GM23338 (cell line): ENCODE results near the gene PCDHB10. TPM values are rescaled to one million over a fixed set of nuclear protein-coding genes. Genes with fewer than 3 reads are reported as not detected.
A peak's percentile ranks its signal among the peaks of the same experiment; 100 is the strongest.

Experiments used
- ATAC-seq: fragments of 200-7000 bp; cut with Tn5 transposase; 3 replicates; pipeline ENCODE4 v1.9.1; 2020
- DNase-seq: peaks from one replicate; pipeline ENCODE4 v3.0.0-alpha.2; 2015; ENCODE audit warnings: low spot score
- H2AFZ ChIP-seq: fragments of 200-600 bp; sonication (generic); 2 replicates; pipeline ENCODE4 v1.8.0; 2016; ENCODE audit warnings: antibody characterized with exemption, mild to moderate bottlenecking, moderate library complexity
- H3F3A ChIP-seq: fragments of 200-600 bp; sonication (generic); replicated peaks from 2 replicates; pipeline ENCODE4 v1.8.0; 2017; ENCODE audit warnings: antibody characterized with exemption, mixed run types, low read depth
- H3K27ac ChIP-seq: fragments of 200-600 bp; sonication (generic); 2 replicates; pipeline ENCODE4 v1.6.1; 2016; ENCODE audit warnings: low read depth
- H3K27me3 ChIP-seq: fragments of 200-600 bp; sonication (generic); 2 replicates; pipeline ENCODE4 v1.8.0; 2016; ENCODE audit warnings: mild to moderate bottlenecking, mixed run types, moderate library complexity; ENCODE audit not compliant: insufficient read depth
- H3K36me3 ChIP-seq: fragments of 200-600 bp; sonication (generic); 2 replicates; pipeline ENCODE4 v1.8.0; 2016; ENCODE audit warnings: mild to moderate bottlenecking; ENCODE audit not compliant: insufficient read depth
- H3K4me1 ChIP-seq: fragments of 200-600 bp; sonication (generic); 2 replicates; pipeline ENCODE4 v1.8.0; 2016; ENCODE audit warnings: mild to moderate bottlenecking, moderate library complexity; ENCODE audit not compliant: insufficient read depth
- H3K4me2 ChIP-seq: fragments of 200-600 bp; sonication (generic); 2 replicates; pipeline ENCODE4 v1.7.1; 2017; ENCODE audit warnings: mixed run types
- H3K4me3 ChIP-seq: fragments of 200-600 bp; sonication (generic); 2 replicates; pipeline ENCODE4 v1.6.1; 2016; ENCODE audit warnings: mixed run types
- H3K79me2 ChIP-seq: fragments of 200-600 bp; sonication (generic); replicated peaks from 2 replicates; pipeline ENCODE4 v1.8.0; 2017; ENCODE audit warnings: mild to moderate bottlenecking; ENCODE audit not compliant: insufficient read depth
- H3K9me2 ChIP-seq: fragments of 200-600 bp; sonication (generic); 2 replicates; pipeline ENCODE4 v1.8.0; 2017; ENCODE audit not compliant: insufficient read depth
- H4K20me1 ChIP-seq: fragments of 200-600 bp; sonication (generic); replicated peaks from 2 replicates; pipeline ENCODE4 v1.8.0; 2017; ENCODE audit warnings: mild to moderate bottlenecking; ENCODE audit not compliant: insufficient read depth
- H3K27ac Mint-ChIP-seq: 2 replicates; pipeline ENCODE4 v1.8.0; 2020; ENCODE audit warnings: inconsistent platforms, mild to moderate bottlenecking, moderate library complexity, mixed read lengths
- H3K27me3 Mint-ChIP-seq: 3 replicates; pipeline ENCODE4 v1.8.0; 2022; ENCODE audit warnings: low read depth, mild to moderate bottlenecking, moderate library complexity, mixed read lengths, inconsistent platforms; ENCODE audit not compliant: insufficient read depth, poor library complexity
- H3K36me3 Mint-ChIP-seq: 3 replicates; pipeline ENCODE4 v1.8.0; 2021; ENCODE audit warnings: low read depth, mild to moderate bottlenecking, inconsistent platforms, moderate library complexity, mixed read lengths
- H3K4me1 Mint-ChIP-seq: 3 replicates; pipeline ENCODE4 v1.8.0; 2020; ENCODE audit warnings: mild to moderate bottlenecking, inconsistent platforms, mixed read lengths
- H3K4me3 Mint-ChIP-seq: 3 replicates; pipeline ENCODE4 v1.8.0; 2021; ENCODE audit warnings: moderate library complexity, mild to moderate bottlenecking, inconsistent platforms, mixed read lengths
- H3K9me3 Mint-ChIP-seq: 3 replicates; pipeline ENCODE4 v1.8.0; 2020; ENCODE audit warnings: moderate library complexity, mild to moderate bottlenecking, inconsistent platforms, mixed read lengths
- CTCF ChIP-seq, 2 experiments: fragments of 200-600 bp in 1 of 2; sonication (generic) in 1 of 2; conservative IDR thresholded peaks; 2 replicates each; pipeline versions ENCODE4 v1.5.1 to v1.6.1; 2016 to 2017; ENCODE audit warnings: antibody characterized with exemption in 2 of 2, low read depth in 2 of 2, mild to moderate bottlenecking in 2 of 2, moderate library complexity in 1 of 2
- EZH2 ChIP-seq: fragments of 200-600 bp; sonication (generic); IDR thresholded peaks from one replicate; pipeline ENCODE4 v1.8.0; 2017; ENCODE audit warnings: antibody characterized with exemption, mild to moderate bottlenecking, low read depth; ENCODE audit not compliant: unreplicated experiment
- JUNB ChIP-seq: IDR thresholded peaks from one replicate; pipeline ENCODE4 v1.6.1; 2016; ENCODE audit warnings: antibody characterized with exemption; ENCODE audit not compliant: unreplicated experiment
- NANOG ChIP-seq: IDR thresholded peaks from 2 replicates; pipeline ENCODE4 v1.6.1; 2016; ENCODE audit warnings: antibody characterized with exemption, borderline replicate concordance
- REST ChIP-seq: IDR thresholded peaks from one replicate; pipeline ENCODE4 v1.6.1; 2018; ENCODE audit warnings: antibody characterized with exemption; ENCODE audit not compliant: unreplicated experiment
- ZNF331 ChIP-seq: fragments of 250-450 bp; sonication (Bioruptor Pico); IDR thresholded peaks from 2 replicates; pipeline ENCODE4 v1.5.0; 2020; ENCODE audit warnings: low read depth, mild to moderate bottlenecking, moderate library complexity
- ZNF462 ChIP-seq: fragments of 250-450 bp; sonication (Bioruptor Pico); IDR thresholded peaks from 2 replicates; pipeline ENCODE4 v1.5.0; 2020; ENCODE audit warnings: mild to moderate bottlenecking, moderate library complexity
- long read RNA-seq: library from polyadenylated mRNA; unstranded; transcript quantifications from one replicate; pipeline ENCODE4 v2.0.0, GENCODE V29; 2020; ENCODE audit not compliant: unreplicated experiment
- polyA plus RNA-seq: library from polyadenylated mRNA; unstranded; fragments of >200 nt; fragmentation: Nextera tagmentation; extraction: Ambion mirVana; gene quantifications from 2 replicates; pipeline ENCODE4 v1.2.1, GENCODE V29; 2016
- total RNA-seq: library from RNA; depleted of rRNA; stranded (reverse); fragments of >200 nt; shearing (Covaris generic); gene quantifications from 2 replicates; pipeline ENCODE4 v1.2.3, GENCODE V29; 2014; rRNA removed

PCDHB10 gene
- 0.89 and 2.7 TPM in 2 replicates for total RNA-seq
- 1.6 and 1.7 TPM in 2 replicates for polyA plus RNA-seq
- long read RNA-seq = 0 reads

- H3K4me3 Mint-ChIP-seq = peak within 1 kb of the TSS; percentile 61
- peaks cover 5% of the 10 kb centered on the region; the same call in 1 of the 3 replicates for H3K4me1 Mint-ChIP-seq
- peaks cover 20% of the 10 kb centered on the region for H3K36me3 Mint-ChIP-seq
- Histone ChIP-seq H4K20me1 (no peaks in the 10 kb centered on the region), H3F3A (no peaks in the 10 kb centered on the region), H3K27ac (no peak within 1 kb of the TSS), H3K9me2 (no peaks in the 10 kb centered on the region), H3K27me3 (no peaks in the 10 kb centered on the region), H3K79me2 (no peaks in the 10 kb centered on the region), H3K36me3 (no peaks in the 10 kb centered on the region; the same call in 1 of the 2 replicates), H3K4me1 (no peaks in the 10 kb centered on the region), H3K4me2 (peak within 1 kb of the TSS; percentile 69), H3K4me3 (peak within 1 kb of the TSS; percentile 39; the same call in 1 of the 2 replicates), H2AFZ (peak within 1 kb of the TSS; percentile 75)
- TF ChIP-seq NANOG (no peak), ZNF462 (no peak), ZNF331 (CRISPR knock-in tag) (no peak), EZH2 (no peak), REST (no peak), CTCF (conservative IDR thresholded peaks at IDR 0.05; ENCODE audit: low read depth in 2 of 2) (peak; percentile 93 to 99), JUNB (no peak)
- no peak within 1 kb of the TSS for H3K27ac Mint-ChIP-seq
- peak; percentile 90 for DNase-seq
- peaks cover 31% of the 10 kb centered on the region for H3K9me3 Mint-ChIP-seq
- peaks cover 4% of the 10 kb centered on the region for H3K27me3 Mint-ChIP-seq
- peak; percentile 94 for ATAC-seq
Measured at GRCh38 chr5:141192110-141192725, at the start of gene PCDHB10. PCDHB10 (plus strand) TSS chr5:141192353; CDS start chr5:141192553, 200 bp downstream.
